Effector memory CD4-positive, alpha-beta T cell (primary cell): ENCODE results near the gene LRRC53.

Source experiments
- DNase-seq, 3 donors: peaks; one replicate each; pipeline ENCODE4 v3.0.0-alpha.2; 2020
- H3K27ac ChIP-seq: 2 replicates; pipeline ENCODE4 v1.7.0; 2013; ENCODE audit warnings: mild to moderate bottlenecking, low read length, moderate library complexity; ENCODE audit not compliant: insufficient read depth, poor library complexity, severe bottlenecking
- H3K27me3 ChIP-seq: replicated peaks from 2 replicates; pipeline ENCODE4 v1.7.0; 2013; ENCODE audit warnings: mild to moderate bottlenecking, low read length; ENCODE audit not compliant: insufficient read depth, control insufficient read depth, poor library complexity, severe bottlenecking
- H3K36me3 ChIP-seq: 2 replicates; pipeline ENCODE4 v1.7.0; 2013; ENCODE audit warnings: mild to moderate bottlenecking, low read length, moderate library complexity; ENCODE audit not compliant: control insufficient read depth, insufficient read depth
- H3K4me1 ChIP-seq: 2 replicates; pipeline ENCODE4 v1.7.0; 2013; ENCODE audit warnings: low read length, mild to moderate bottlenecking; ENCODE audit not compliant: control insufficient read depth, insufficient read depth, poor library complexity, severe bottlenecking
- H3K4me3 ChIP-seq: 2 replicates; pipeline ENCODE4 v1.7.0; 2013; ENCODE audit warnings: low read length, low read depth, mild to moderate bottlenecking; ENCODE audit not compliant: insufficient read depth, poor library complexity, severe bottlenecking
- H3K9me3 ChIP-seq: 2 replicates; pipeline ENCODE4 v1.7.0; 2013; ENCODE audit warnings: mild to moderate bottlenecking, low read length, moderate library complexity; ENCODE audit not compliant: control insufficient read depth

Gene LRRC53

GRCh38 chr1:74468982-74469603, 43.3 kb downstream of the LRRC53 start:
- Histone ChIP-seq H3K27ac (no peak overlapping the region), H3K4me3 (no peak overlapping the region), H3K9me3 (no peaks in the 10 kb centered on the region), H3K36me3 (no peaks in the 10 kb centered on the region), H3K4me1 (no peaks in the 10 kb centered on the region), H3K27me3 (no peaks in the 10 kb centered on the region)
- DNase-seq, result no peak

GRCh38 chr1:74467786-74468377, 44.5 kb downstream of the LRRC53 start:
- DNase-seq, result no peak
- Histone ChIP-seq H3K9me3 (no peaks in the 10 kb centered on the region), H3K27ac (no peak overlapping the region), H3K27me3 (no peaks in the 10 kb centered on the region), H3K36me3 (no peaks in the 10 kb centered on the region), H3K4me3 (no peak overlapping the region), H3K4me1 (no peaks in the 10 kb centered on the region)

GRCh38 chr1:74465193-74465681, 47.2 kb downstream of the LRRC53 start:
- Histone ChIP-seq H3K9me3 (no peaks in the 10 kb centered on the region), H3K4me1 (no peaks in the 10 kb centered on the region), H3K27ac (no peak overlapping the region), H3K27me3 (no peaks in the 10 kb centered on the region), H3K4me3 (no peak overlapping the region), H3K36me3 (no peaks in the 10 kb centered on the region)
- DNase-seq, result no peak

- no peak for DNase-seq
- Histone ChIP-seq H3K36me3 (no peaks in the 10 kb centered on the region), H3K27me3 (no peaks in the 10 kb centered on the region), H3K9me3 (no peaks in the 10 kb centered on the region), H3K4me3 (no peak overlapping the region), H3K27ac (no peak overlapping the region), H3K4me1 (no peaks in the 10 kb centered on the region)
These were observed 48.4 kb downstream of the LRRC53 start for GRCh38 chr1:74464037-74464436.

GRCh38 chr1:74463333-74463988, 49.0 kb downstream of the LRRC53 start:
- no peaks in the 10 kb centered on the region for H3K4me1 ChIP-seq
- H3K27ac ChIP-seq, result no peak overlapping the region
- no peaks in the 10 kb centered on the region for H3K27me3 ChIP-seq
- no peak for DNase-seq
- no peaks in the 10 kb centered on the region for H3K36me3 ChIP-seq
- no peak overlapping the region for H3K4me3 ChIP-seq
- no peaks in the 10 kb centered on the region for H3K9me3 ChIP-seq

GRCh38 chr1:74457253-74457652, 55.2 kb downstream of the LRRC53 start:
- H3K27me3 ChIP-seq, result no peaks in the 10 kb centered on the region
- no peak for DNase-seq
- H3K4me3 ChIP-seq, result no peak overlapping the region
- no peaks in the 10 kb centered on the region for H3K9me3 ChIP-seq
- no peaks in the 10 kb centered on the region for H3K4me1 ChIP-seq
- no peaks in the 10 kb centered on the region for H3K36me3 ChIP-seq
- H3K27ac ChIP-seq, result no peak overlapping the region

- Histone ChIP-seq H3K27me3 (no peaks in the 10 kb centered on the region), H3K36me3 (no peaks in the 10 kb centered on the region), H3K27ac (no peak overlapping the region), H3K9me3 (no peaks in the 10 kb centered on the region), H3K4me1 (no peaks in the 10 kb centered on the region), H3K4me3 (no peak overlapping the region)
- DNase-seq, result no peak
These were observed 57.0 kb downstream of the LRRC53 start for GRCh38 chr1:74455390-74455789.

GRCh38 chr1:74453277-74453676, 59.1 kb downstream of the LRRC53 start:
- Histone ChIP-seq H3K27me3 (no peaks in the 10 kb centered on the region), H3K4me3 (no peak overlapping the region), H3K27ac (no peak overlapping the region), H3K36me3 (no peaks in the 10 kb centered on the region), H3K4me1 (no peaks in the 10 kb centered on the region), H3K9me3 (no peaks in the 10 kb centered on the region)
- DNase-seq, result no peak

GRCh38 chr1:74452035-74452434, 60.4 kb downstream of the LRRC53 start:
- Histone ChIP-seq H3K27me3 (no peaks in the 10 kb centered on the region), H3K36me3 (no peaks in the 10 kb centered on the region), H3K9me3 (no peaks in the 10 kb centered on the region), H3K27ac (no peak overlapping the region), H3K4me3 (no peak overlapping the region), H3K4me1 (no peaks in the 10 kb centered on the region)
- DNase-seq, result no peak

GRCh38 chr1:74437035-74437434, 75.4 kb downstream of the LRRC53 start:
- Histone ChIP-seq H3K9me3 (no peaks in the 10 kb centered on the region), H3K4me3 (no peak overlapping the region), H3K36me3 (no peaks in the 10 kb centered on the region), H3K27me3 (no peaks in the 10 kb centered on the region), H3K4me1 (no peaks in the 10 kb centered on the region), H3K27ac (no peak overlapping the region)
- no peak for DNase-seq
